NB4 (cell line): ENCODE data around the gene SAPCD2.

Experiments
- DNase-seq: peaks from one replicate; pipeline ENCODE4 v3.0.0; 2010; ENCODE audit warnings: low read depth
- H3K4me3 ChIP-seq: one replicate; pipeline ENCODE4 v1.5.1; 2011; ENCODE audit warnings: mild to moderate bottlenecking, low read depth, low read length, moderate library complexity
- CTCF ChIP-seq: IDR thresholded peaks from one replicate; pipeline ENCODE4 v1.5.1; 2012; ENCODE audit warnings: low read depth, low read length
- MYC ChIP-seq: IDR thresholded peaks from 2 replicates; pipeline ENCODE4 v1.6.1; 2011; ENCODE audit warnings: low read depth, low read length
- POLR2A ChIP-seq: IDR thresholded peaks from 2 replicates; pipeline ENCODE4 v1.6.1; 2011; ENCODE audit warnings: mild to moderate bottlenecking; ENCODE audit not compliant: insufficient read length; ENCODE audit errors: extremely low read depth
- TF ChIP-seq, protein P1 (sequence below): IDR thresholded peaks from 2 replicates; pipeline ENCODE4 v1.6.1; 2011; ENCODE audit warnings: low read depth, low read length

SAPCD2 gene

DNA sequence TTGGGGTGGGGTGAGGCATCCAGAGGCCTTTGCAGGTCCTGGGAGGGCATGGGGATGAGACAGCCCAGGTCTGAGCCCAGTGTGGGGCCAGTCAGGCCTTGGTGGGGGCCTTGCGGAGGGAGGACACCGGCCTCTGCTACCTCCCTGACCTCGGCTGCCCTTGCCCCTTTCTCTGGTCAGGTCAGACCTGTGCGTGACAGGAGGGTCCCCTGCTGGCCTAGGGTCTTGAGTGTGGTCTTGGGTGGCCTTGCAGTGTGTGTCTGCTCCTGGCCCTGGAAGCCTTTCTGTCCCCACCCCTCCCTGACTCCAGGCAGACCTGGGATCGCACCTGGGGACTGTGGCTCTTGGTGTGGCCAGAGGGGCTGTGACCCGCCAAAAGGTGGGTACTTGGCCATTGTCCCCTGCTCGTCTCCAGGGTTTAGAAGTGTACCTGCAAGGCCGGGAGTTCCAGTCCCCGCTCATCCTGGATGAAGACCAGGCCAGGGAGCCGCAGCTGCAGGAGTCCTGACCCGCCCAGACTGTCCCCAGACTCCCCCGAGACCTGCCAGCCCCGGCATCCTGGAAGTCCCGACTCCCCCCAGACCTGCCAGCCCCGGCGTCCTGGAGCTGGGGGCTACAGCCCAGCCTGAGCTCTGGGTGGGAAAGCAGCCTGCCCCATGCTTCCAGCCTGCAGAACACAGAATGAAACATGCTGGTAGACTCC lies 12.0 kb upstream of the SAPCD2 start:
- no peak for DNase-seq
- no peak for TF ChIP-seq MYC
- no peak for TF ChIP-seq POLR2A
- no peak for TF ChIP-seq CTCF
- TF ChIP-seq, protein P1, sequence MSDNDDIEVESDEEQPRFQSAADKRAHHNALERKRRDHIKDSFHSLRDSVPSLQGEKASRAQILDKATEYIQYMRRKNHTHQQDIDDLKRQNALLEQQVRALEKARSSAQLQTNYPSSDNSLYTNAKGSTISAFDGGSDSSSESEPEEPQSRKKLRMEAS, result no peak

DNA sequence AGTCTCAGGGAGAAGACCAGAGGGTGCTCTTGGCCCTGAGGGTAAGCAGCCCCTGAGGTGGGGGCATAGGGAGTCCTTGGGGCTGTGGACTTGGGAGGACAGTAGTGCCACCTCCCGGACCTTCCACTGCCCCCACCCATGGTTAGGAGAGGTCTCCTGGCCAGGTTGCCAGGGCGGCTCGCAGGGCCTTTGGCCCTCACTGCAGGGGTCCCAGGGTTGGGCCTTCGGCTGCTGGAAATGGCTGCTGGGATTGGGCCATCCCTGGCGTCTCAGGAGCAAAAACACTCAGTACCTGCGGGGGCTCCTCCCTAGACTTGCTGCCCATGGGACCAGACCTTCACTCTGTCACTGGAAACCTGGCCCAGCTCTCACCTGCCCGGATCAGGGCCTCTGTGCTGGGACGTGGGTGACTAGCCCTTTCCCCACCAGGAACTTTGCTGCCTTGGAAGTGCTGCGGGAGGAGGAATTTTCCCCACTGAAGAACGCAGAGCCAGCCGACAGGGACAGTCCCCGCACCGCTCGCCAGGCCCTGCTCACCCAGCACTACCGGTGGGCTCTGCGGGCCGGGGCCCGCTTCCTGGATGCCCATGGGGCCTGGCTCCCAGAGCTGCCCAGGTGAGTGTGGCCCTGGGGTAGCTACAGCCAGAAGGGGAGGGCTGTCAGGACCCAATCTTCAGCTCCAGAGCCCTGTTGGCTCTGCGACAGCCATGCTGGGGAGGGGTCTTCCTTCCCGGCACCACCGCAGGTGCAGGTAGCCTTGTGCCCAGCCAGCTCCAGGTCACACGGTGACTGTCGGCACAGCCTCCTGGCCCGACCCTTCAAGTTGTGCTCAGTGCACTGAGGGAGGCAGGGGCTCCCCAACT lies 10.1 kb upstream of the SAPCD2 start:
- DNase-seq, result no peak
- H3K4me3 ChIP-seq, result no peak overlapping the region
- TF ChIP-seq, protein P1, result no peak

More for the DNA sequence above, 12.0 kb upstream of the SAPCD2 start:
- no peak overlapping the region for H3K4me3 ChIP-seq

- no peak for DNase-seq
- H3K4me3 ChIP-seq, result no peak overlapping the region
- TF ChIP-seq CTCF (no peak), MYC (no peak), POLR2A (no peak)
- TF ChIP-seq, protein P1, result no peak
Observed at GRCh38 chr9:137079401-137079787, 9.0 kb upstream of the SAPCD2 start.

DNA sequence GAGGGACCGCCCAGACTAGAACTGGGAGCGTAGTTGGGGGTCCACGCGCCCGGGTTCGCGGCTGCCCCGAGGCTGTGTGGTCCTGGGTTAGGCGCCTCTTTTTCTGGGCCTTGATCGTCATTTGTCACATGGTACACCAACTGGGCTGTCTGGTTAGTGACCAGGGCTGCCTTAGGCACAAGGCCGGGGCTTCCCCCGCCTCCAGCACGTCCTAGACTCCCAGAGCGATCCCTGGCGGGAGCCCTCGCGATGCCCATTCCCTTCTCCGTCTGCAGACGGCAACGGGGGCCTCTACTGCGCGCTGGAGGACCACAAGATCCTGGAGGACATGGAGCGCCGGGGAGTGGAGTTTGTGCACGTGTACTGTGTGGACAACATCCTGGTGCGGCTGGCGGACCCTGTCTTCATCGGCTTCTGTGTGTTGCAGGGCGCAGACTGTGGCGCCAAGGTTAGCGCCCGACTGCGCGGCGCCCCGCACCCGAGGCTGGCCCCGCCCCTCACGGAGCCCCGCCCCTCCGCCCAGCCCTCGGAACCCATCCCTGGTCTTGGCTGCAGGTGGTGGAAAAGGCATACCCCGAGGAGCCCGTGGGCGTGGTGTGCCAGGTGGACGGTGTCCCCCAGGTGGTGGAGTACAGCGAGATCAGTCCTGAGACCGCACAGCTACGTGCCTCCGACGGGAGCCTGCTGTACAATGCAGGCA lies 8.5 kb upstream of the SAPCD2 start:
- no peak overlapping the region for H3K4me3 ChIP-seq
- no peak for DNase-seq
- no peak for TF ChIP-seq CTCF
- TF ChIP-seq, protein P1, result no peak
- no peak for TF ChIP-seq POLR2A
- no peak for TF ChIP-seq MYC

- H3K4me3 ChIP-seq, result no peak overlapping the region
- no peak for DNase-seq
- TF ChIP-seq MYC, result no peak
- no peak for TF ChIP-seq CTCF
- TF ChIP-seq, protein P1, result no peak
- TF ChIP-seq POLR2A, result no peak
Observed at GRCh38 chr9:137077758-137078693, 7.7 kb upstream of the SAPCD2 start.
